Activated CD8-positive, alpha-beta memory T cell treated with anti-CD3 and anti-CD28 coated beads, Interleukin-2, amount 10 ng/mL, durations not matched to agents 7 days and 5 days (primary cell): ENCODE results near the gene METTL26. TPM values are rescaled to one million over a fixed set of nuclear protein-coding genes. Genes with fewer than 3 reads are reported as not detected.

Source experiments
- ATAC-seq: fragments of 150-1000 bp; cut with Tn5 transposase; one replicate; pipeline ENCODE4 v1.10.0; 2021; ENCODE audit warnings: moderate library complexity
- CTCF ChIA-PET: fragments of 350-600 bp; sonication (Branson Sonifier 250); formaldehyde crosslinking; loops from one replicate; lab custom pipeline; 2021; ENCODE audit warnings: antibody characterized with exemption; lab: Charles Lee
- DNase-seq: peaks from one replicate; pipeline ENCODE4 v3.0.0-alpha.2; 2020
- H3K27ac Mint-ChIP-seq: one replicate; pipeline ENCODE4 v1.8.0; 2021; ENCODE audit warnings: mild to moderate bottlenecking, mixed read lengths
- H3K27me3 Mint-ChIP-seq: one replicate; pipeline ENCODE4 v1.8.0; 2021; ENCODE audit warnings: mixed read lengths
- H3K36me3 Mint-ChIP-seq: one replicate; pipeline ENCODE4 v1.8.0; 2021; ENCODE audit warnings: mild to moderate bottlenecking, mixed read lengths
- H3K4me1 Mint-ChIP-seq: one replicate; pipeline ENCODE4 v1.8.0; 2021; ENCODE audit warnings: mixed read lengths
- H3K4me3 Mint-ChIP-seq: one replicate; pipeline ENCODE4 v1.8.0; 2021; ENCODE audit warnings: mild to moderate bottlenecking, moderate library complexity, mixed read lengths
- H3K9me3 Mint-ChIP-seq: one replicate; pipeline ENCODE4 v1.8.0; 2022; ENCODE audit warnings: low read depth, mixed read lengths
- total RNA-seq, 2 experiments: library from RNA; stranded (reverse); gene quantifications; one replicate each; pipeline ENCODE4 v1.2.3, GENCODE V29; 2021

METTL26 gene
- total RNA-seq, 2 experiments from 2014 or later: 86.7 to 92.6 TPM

DNA sequence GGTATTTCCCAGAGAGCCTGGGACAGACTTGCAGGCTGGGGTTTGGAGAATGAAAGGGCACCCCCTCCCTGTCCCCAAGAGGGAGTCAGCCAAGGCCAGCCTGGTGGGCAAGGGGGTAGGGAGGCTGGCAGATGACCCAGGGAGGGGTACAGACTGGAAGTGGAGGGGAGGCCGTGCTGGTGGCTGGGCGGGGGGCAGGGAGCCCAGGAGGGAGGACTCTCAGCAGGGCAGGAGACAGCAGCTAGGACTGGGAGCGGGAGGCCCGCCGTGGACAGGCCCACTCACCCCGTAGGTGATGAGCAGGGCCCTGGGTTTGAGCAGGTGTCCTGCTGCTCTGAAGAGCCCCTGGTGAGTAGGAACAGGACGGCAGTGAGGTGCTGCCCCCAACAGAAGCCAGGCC lies 1.1 kb downstream of the METTL26 start:
- H3K36me3 Mint-ChIP-seq: no peaks in the 10 kb centered on the region
- no peaks in the 10 kb centered on the region for H3K27me3 Mint-ChIP-seq
- CTCF ChIA-PET: no interaction called here
- H3K4me1 Mint-ChIP-seq: peaks cover 8% of the 10 kb centered on the region
- peak overlapping the region; percentile 40 for H3K27ac Mint-ChIP-seq
- H3K9me3 Mint-ChIP-seq: no peaks in the 10 kb centered on the region
- peak overlapping the region; percentile 83 for H3K4me3 Mint-ChIP-seq
- DNase-seq (no peak), ATAC-seq (no peak)

DNA sequence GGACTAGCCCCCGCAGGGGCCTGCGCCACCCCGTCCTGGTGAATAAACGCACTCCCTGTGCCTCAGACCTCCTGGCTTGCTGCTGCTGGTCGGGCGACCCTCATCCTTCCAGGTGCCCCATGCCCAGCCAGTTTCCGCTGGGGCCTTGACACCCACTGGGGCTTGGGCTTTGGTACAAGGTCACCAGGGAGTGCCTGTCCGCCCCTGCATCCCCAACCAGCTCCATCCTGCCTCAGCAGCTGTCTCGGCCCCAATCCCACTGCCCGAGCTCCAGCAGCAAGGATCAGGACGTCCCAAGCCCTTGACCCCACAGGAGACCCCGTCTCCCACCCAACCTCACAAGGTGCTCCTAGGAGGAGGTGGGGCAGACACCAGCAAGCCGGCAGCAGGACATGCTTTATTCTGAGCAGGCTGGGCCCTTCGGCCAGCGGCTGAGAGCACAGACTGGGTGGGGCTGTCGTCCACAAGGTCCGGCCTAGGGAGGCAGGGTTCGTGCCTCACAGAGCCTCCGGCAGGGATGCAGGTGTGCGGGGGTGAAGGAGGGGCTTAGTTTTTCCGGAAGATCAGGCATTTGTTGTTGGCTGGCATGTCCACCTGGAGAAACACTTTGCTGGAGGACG lies 1.9 kb downstream of the METTL26 start:
- DNase-seq (no peak), ATAC-seq (no peak)
- H3K27ac Mint-ChIP-seq: no peak overlapping the region
- CTCF ChIA-PET: no interaction called here
- no peaks in the 10 kb centered on the region for H3K36me3 Mint-ChIP-seq
- H3K9me3 Mint-ChIP-seq: no peaks in the 10 kb centered on the region
- peak overlapping the region; percentile 18 for H3K4me3 Mint-ChIP-seq
- no peaks in the 10 kb centered on the region for H3K27me3 Mint-ChIP-seq
- peaks cover 8% of the 10 kb centered on the region for H3K4me1 Mint-ChIP-seq

DNA sequence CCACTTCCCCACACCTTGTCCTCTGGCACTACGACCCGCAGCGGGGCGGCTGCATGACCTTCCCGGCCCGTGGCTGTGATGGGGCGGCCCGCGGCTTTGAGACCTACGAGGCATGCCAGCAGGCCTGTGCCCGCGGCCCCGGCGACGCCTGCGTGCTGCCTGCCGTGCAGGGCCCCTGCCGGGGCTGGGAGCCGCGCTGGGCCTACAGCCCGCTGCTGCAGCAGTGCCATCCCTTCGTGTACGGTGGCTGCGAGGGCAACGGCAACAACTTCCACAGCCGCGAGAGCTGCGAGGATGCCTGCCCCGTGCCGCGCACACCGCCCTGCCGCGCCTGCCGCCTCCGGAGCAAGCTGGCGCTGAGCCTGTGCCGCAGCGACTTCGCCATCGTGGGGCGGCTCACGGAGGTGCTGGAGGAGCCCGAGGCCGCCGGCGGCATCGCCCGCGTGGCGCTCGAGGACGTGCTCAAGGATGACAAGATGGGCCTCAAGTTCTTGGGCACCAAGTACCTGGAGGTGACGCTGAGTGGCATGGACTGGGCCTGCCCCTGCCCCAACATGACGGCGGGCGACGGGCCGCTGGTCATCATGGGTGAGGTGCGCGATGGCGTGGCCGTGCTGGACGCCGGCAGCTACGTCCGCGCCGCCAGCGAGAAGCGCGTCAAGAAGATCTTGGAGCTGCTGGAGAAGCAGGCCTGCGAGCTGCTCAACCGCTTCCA lies 2.6 kb downstream of the METTL26 start:
- H3K4me1 Mint-ChIP-seq: peaks cover 8% of the 10 kb centered on the region
- no peaks in the 10 kb centered on the region for H3K36me3 Mint-ChIP-seq
- no peaks in the 10 kb centered on the region for H3K27me3 Mint-ChIP-seq
- DNase-seq: no peak
- ATAC-seq: no peak
- H3K27ac Mint-ChIP-seq: no peak overlapping the region
- CTCF ChIA-PET: no interaction called here
- H3K9me3 Mint-ChIP-seq: no peaks in the 10 kb centered on the region
- no peak overlapping the region for H3K4me3 Mint-ChIP-seq

DNA sequence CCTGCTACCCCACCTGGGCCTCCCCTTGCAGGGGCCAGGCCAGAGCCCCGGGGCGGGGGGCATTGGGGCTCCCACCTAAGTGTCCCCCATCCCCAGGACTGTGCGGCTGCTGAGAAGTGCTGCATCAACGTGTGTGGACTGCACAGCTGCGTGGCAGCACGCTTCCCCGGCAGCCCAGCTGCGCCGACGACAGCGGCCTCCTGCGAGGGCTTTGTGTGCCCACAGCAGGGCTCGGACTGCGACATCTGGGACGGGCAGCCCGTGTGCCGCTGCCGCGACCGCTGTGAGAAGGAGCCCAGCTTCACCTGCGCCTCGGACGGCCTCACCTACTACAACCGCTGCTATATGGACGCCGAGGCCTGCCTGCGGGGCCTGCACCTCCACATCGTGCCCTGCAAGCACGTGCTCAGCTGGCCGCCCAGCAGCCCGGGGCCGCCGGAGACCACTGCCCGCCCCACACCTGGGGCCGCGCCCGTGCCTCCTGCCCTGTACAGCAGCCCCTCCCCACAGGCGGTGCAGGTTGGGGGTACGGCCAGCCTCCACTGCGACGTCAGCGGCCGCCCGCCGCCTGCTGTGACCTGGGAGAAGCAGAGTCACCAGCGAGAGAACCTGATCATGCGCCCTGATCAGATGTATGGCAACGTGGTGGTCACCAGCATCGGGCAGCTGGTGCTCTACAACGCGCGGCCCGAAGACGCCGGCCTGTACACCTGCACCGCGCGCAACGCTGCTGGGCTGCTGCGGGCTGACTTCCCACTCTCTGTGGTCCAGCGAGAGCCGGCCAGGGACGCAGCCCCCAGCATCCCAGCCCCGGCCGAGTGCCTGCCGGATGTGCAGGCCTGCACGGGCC lies 3.4 kb downstream of the METTL26 start:
- no peaks in the 10 kb centered on the region for H3K36me3 Mint-ChIP-seq
- no peak overlapping the region for H3K27ac Mint-ChIP-seq
- DNase-seq: no peak
- peaks cover 8% of the 10 kb centered on the region for H3K4me1 Mint-ChIP-seq
- no peak for ATAC-seq
- H3K4me3 Mint-ChIP-seq: no peak overlapping the region
- no peaks in the 10 kb centered on the region for H3K27me3 Mint-ChIP-seq
- CTCF ChIA-PET: no interaction called here
- H3K9me3 Mint-ChIP-seq: no peaks in the 10 kb centered on the region

DNA sequence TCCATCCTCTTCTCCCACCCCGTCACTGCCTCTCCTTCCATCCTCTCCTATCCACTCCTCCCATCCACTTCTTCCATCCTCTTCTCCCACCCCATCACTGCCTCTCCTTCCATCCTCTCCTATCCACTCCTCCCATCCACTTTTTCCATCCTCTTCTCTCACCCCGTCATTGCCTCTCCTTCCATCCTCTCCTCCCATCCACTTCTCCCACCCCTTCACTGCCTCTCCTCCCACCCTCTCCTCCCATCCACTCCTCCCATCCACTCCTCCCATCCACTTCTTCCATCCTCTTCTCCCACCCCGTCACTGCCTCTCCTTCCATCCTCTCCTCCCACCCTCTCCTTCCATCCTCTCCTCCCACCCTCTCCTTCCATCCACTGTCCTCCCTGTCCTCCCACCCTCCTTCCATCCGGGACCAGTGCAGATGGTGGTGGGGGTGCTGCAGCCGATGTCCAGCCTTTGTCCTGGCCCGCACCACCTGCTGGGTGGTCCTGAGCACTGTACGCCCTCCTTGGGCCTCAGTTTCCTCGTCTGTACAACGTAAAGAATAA lies 4.2 kb downstream of the METTL26 start:
- CTCF ChIA-PET: no interaction called here
- H3K4me1 Mint-ChIP-seq: peaks cover 4% of the 10 kb centered on the region
- H3K4me3 Mint-ChIP-seq: no peak overlapping the region
- no peak overlapping the region for H3K27ac Mint-ChIP-seq
- ATAC-seq (no peak), DNase-seq (no peak)
- no peaks in the 10 kb centered on the region for H3K27me3 Mint-ChIP-seq
- no peaks in the 10 kb centered on the region for H3K9me3 Mint-ChIP-seq
- no peaks in the 10 kb centered on the region for H3K36me3 Mint-ChIP-seq

DNA sequence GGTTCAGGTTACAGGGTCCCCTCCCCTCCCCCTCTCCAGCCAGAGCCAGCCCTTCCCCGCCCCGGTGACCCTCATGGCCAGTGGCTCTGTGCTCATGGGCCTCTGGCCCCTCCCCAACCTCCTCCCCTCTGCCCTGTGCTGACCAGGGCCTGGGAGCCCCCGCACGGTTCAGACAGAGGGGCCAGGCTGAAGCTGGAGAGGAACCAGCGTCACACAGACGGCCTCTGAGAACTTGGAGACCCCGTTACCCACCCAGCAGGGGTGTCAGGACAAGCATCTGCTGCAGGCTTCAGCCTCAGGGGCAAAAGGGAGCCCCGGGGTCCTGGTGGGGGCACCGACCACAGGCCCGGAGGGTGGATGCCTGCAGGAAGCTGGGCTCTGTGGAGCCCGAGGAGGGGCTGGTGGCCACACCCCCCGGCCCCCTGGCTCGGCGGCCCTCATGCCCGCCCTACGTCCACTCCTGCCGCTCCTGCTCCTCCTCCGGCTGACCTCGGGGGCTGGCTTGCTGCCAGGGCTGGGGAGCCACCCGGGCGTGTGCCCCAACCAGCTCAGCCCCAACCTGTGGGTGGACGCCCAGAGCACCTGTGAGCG lies 5.2 kb downstream of the METTL26 start, which contains the start of gene WFIKKN1:
Gene WFIKKN1, plus strand, starts transcription at position 171 of the 591 bp plus-strand sequence. Its CDS starts 269 bp downstream, at position 440.
- DNase-seq: no peak
- CTCF ChIA-PET: no interaction called here
- no peak for ATAC-seq
- Mint-ChIP-seq H3K27me3 (no peaks in the 10 kb centered on the region), H3K9me3 (no peaks in the 10 kb centered on the region), H3K27ac (no peak within 1 kb of the TSS), H3K4me3 (no peak within 1 kb of the TSS), H3K36me3 (no peaks in the 10 kb centered on the region), H3K4me1 (peaks cover 4% of the 10 kb centered on the region)

DNA sequence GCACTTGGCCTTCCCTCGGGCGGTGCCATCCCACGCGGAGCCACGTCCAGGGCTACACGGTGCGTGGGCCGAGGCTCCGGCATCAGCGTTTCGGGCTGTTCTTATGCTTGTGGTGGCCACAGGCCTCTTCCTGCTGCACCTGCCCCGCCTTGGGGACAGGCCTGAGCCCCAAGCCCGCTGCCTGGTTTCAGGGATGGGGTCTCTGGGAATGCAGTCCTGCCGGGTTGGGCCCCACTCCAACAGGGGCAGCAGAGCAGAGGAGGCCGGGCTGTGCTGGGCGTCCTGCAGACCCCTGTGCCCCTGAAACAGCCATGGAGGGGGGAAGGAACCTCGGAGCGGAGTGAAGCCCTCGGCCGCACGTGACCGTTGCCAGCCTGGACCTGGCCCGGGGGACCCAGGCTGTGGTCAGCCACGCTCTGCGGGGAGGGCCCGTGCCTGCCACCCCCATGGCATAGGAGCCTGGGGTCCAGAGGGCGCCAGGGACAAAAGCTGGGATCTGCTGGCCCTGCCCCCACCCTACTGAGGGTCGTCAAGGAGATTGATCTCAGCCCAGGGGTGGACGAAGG lies 5.8 kb downstream of the METTL26 start:
- H3K27ac Mint-ChIP-seq: no peak overlapping the region
- CTCF ChIA-PET: no interaction called here
- H3K9me3 Mint-ChIP-seq: no peaks in the 10 kb centered on the region
- H3K27me3 Mint-ChIP-seq: no peaks in the 10 kb centered on the region
- ATAC-seq (no peak), DNase-seq (no peak)
- no peak overlapping the region for H3K4me3 Mint-ChIP-seq
- H3K36me3 Mint-ChIP-seq: no peaks in the 10 kb centered on the region
- peaks cover 4% of the 10 kb centered on the region for H3K4me1 Mint-ChIP-seq

DNA sequence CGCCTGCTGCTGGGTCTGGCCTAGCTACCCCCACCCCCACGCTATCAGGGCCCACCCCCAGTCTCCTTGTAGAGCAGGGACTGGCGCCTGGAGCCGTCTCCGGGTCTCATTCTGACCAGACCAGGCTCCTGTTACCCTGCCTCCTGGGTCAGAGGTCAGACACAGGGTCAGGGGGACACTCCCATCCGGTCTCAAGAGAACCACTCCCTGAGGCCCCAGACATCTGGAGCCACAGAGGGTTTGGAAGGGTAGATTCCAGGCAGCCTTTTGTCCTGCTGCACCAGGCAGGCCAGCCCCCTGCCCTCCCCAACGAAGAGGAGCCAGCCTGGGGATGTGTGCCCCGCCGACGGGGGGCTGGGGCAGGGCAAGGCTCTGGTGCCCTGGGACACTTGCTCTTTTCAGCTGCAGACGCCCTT lies 6.3 kb downstream of the METTL26 start:
- no peak for ATAC-seq
- Mint-ChIP-seq H3K36me3 (no peaks in the 10 kb centered on the region), H3K9me3 (no peaks in the 10 kb centered on the region), H3K27ac (no peak overlapping the region), H3K27me3 (no peaks in the 10 kb centered on the region), H3K4me3 (no peak overlapping the region), H3K4me1 (peaks cover 2% of the 10 kb centered on the region)
- no peak for DNase-seq
- CTCF ChIA-PET: no interaction called here

DNA sequence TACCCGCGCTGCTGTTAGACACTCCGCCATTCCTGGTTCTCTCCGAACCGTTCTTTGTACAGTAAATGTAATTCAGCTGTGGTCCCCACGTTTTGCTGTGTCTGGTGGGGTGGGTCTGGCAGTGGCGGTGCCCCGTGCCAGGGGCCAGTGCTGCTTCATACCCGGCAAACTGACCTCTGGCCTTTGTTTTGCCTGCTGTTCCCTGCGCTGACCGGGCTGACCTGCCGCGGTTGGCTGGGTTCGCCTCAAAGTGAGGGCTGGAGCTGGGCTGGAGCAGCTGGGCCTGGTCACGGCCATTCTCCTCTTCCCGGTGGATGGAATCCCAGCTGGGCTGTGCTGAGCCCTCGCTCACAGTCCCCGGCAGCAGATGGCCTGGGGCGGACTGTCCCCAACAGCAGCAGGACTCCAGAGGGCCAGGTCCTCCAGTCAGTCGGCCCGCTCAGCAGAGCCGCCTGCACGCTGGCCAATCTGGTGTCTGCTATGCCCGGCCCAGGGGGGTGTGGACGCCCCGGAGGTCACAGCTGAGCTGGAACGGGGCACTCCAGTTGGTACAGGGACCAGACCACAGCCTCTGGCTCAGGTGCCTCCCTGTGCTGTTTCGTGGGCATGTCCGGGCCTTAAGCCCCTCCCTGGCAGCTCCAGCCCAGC lies 6.8 kb downstream of the METTL26 start:
- Mint-ChIP-seq H3K27ac (no peak overlapping the region), H3K27me3 (no peaks in the 10 kb centered on the region), H3K4me1 (no peaks in the 10 kb centered on the region), H3K36me3 (no peaks in the 10 kb centered on the region), H3K4me3 (no peak overlapping the region), H3K9me3 (no peaks in the 10 kb centered on the region)
- CTCF ChIA-PET: no interaction called here
- ATAC-seq (no peak), DNase-seq (no peak)

DNA sequence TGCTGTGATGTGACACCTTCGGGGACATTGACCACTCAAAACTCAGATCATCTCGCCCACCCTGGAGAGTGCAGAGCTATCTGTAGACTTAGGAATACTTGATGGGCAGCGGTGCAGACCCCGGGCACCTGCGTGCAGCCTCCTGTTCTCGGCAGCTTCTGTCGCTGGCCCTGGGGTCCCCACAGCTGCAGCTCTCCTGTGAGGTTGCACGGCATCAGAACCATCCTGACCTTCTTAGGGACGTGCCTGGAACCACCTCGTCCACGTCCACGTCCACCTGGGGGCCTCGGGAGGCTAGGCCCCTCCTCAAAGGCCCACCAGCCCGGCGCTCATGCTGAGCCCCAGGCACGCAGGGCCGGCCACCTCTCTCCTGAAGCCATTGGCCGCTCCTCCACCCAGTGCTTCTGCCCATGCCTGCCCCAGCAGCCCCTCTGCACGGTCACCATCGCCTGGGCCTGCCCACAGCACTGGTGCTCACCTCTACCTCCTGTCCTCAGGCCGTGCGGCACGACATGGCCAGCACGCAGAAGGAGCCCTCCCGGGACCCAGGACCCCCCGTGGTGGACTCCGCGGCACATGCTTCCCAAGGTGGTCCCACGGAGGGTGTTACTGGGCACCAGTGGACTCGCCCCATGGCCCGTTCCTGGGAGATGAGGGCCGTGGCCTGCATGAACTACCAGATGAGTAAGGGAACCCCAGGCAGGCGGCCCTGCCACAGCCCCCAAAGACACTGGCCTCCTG lies 7.6 kb downstream of the METTL26 start:
- ATAC-seq (no peak), DNase-seq (no peak)
- Mint-ChIP-seq H3K27me3 (no peaks in the 10 kb centered on the region), H3K9me3 (no peaks in the 10 kb centered on the region), H3K4me1 (no peaks in the 10 kb centered on the region), H3K27ac (no peak overlapping the region), H3K4me3 (no peak overlapping the region), H3K36me3 (no peaks in the 10 kb centered on the region)
- CTCF ChIA-PET: no interaction called here

DNA sequence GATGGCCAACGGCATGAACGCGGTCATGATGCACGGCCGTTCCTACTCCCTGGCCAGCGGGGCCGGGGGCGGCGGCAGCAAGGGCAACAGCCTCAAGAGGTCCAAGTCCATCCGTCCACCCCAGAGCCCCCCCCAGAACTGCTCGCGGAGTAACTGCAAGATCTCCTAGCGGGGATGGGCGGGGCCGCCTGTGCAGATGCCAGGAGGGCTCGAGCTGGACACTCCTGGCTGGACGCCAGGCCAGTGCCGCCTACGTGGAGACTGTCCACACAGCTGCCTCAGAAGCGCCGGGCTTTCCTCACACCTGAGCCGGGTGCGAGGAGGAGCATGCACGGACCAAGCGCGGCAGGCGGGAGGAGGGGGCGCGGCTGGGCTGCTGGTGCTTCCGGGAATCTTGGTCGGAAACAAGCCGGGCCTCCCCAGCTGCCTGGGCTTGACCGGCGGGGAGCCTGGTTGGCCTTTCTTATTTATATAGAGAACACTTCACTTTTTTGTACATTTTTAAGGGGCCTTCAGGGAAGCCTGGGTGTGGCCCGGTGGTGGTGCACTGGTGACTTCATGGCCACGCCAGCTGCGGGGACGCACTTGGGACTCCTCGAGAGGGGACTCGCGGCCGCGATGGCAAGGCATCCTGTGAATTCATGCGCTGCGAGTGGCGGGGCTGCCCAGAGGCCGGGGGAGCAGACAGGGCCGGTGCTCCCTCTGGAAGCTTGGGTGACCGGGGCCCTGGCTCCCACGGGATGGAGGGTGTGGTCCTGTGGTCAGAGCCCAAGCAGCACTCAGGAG lies 8.5 kb downstream of the METTL26 start:
- DNase-seq (no peak), ATAC-seq (no peak)
- Mint-ChIP-seq H3K9me3 (no peaks in the 10 kb centered on the region), H3K27me3 (no peaks in the 10 kb centered on the region), H3K4me1 (no peaks in the 10 kb centered on the region), H3K27ac (no peak overlapping the region), H3K36me3 (no peaks in the 10 kb centered on the region), H3K4me3 (no peak overlapping the region)
- CTCF ChIA-PET: no interaction called here
